Measurements from ENCODE around the gene PDF. TPM values are rescaled to one million over a fixed set of nuclear protein-coding genes. Genes with fewer than 3 reads are reported as not detected.

Gene PDF
- total RNA-seq: 10 to 100 TPM; 11.8 TPM
- polyA plus RNA-seq: 10 to 100 TPM; 12.6 to 18.0 TPM

- no peaks in the 10 kb centered on the region for H3K27me3 Mint-ChIP-seq
- ChIA-PET CTCF (ENCODE audit: partially characterized antibody) (interaction anchor here (1.1 to 1.6 kb wide), 2 partner anchors 11 to 12 kb away, joined by 3 read pairs; no protein-coding TSS in a partner anchor), POLR2A (ENCODE audit: partially characterized antibody) (interaction anchor here (1.0 to 6.3 kb wide), 11 partner anchors 9 to 424 kb away, joined by 3 to 116 read pairs (median 5); partner anchors contain the start of genes CHTF8, COG8, NIP7 and NOB1)
- intact Hi-C loops (cut with micrococcal nuclease): loop anchor here (1.0 to 10.0 kb wide), 3 partner anchors 9 to 94 kb away; partner anchors contain the start of genes COG8, CYB5B, NIP7 and VPS4A
- peak; percentile 72 to 82 (median 78) for DNase-seq
- Histone ChIP-seq H3K4me1 (ENCODE audit: insufficient read depth, low read length) (peaks cover 49% of the 10 kb centered on the region), H3K4me3 (ENCODE audit: low read length in 2 of 2) (peak within 1 kb of the TSS; percentile 36 to 73), H3K36me3 (ENCODE audit: insufficient read depth, low read length) (peaks cover 28% of the 10 kb centered on the region), H3K9me3 (ENCODE audit: control insufficient read depth in 1 of 2, low read length in 2 of 2) (no peaks in the 10 kb centered on the region), H3K27ac (ENCODE audit: low read depth, low read length) (peak within 1 kb of the TSS; percentile 83), H3K27me3 (ENCODE audit: insufficient read depth, low read length) (no peaks in the 10 kb centered on the region)
- H3K4me1 Mint-ChIP-seq: peaks cover 27 to 58% (median 43%) of the 10 kb centered on the region in 4 donors
- H3K4me3 Mint-ChIP-seq: peak within 1 kb of the TSS; percentile 77 to 87 (median 82)
- H3K9me3 Mint-ChIP-seq: no peaks in the 10 kb centered on the region
- peaks cover 15 to 39% of the 10 kb centered on the region in 2 donors for H3K36me3 Mint-ChIP-seq
- H3K27ac Mint-ChIP-seq: peak within 1 kb of the TSS; percentile 49 to 90 (median 88)
Observed at GRCh38 chr16:69330286-69331109, at the start of gene PDF. Gene PDF (minus strand): TSS chr16:69330588. CDS start chr16:69330570, 18 bp downstream.

GRCh38 chr16:69378760-69379159 is 48.4 kb upstream of the PDF start:
- H3K9me3 ChIP-seq (ENCODE audit: control insufficient read depth in 1 of 2, low read length in 2 of 2): no peaks in the 10 kb centered on the region
- no peaks in the 10 kb centered on the region for H3K27me3 ChIP-seq (ENCODE audit: insufficient read depth, low read length)
- peaks cover 17% of the 10 kb centered on the region for H3K4me1 ChIP-seq (ENCODE audit: insufficient read depth, low read length)
- Mint-ChIP-seq H3K27me3 (no peaks in the 10 kb centered on the region), H3K36me3 (peaks cover 27 to 55% of the 10 kb centered on the region in 2 donors), H3K4me1 (peaks cover 17 to 33% (median 23%) of the 10 kb centered on the region in 4 donors), H3K4me3 (no peak overlapping the region), H3K27ac (peak overlapping the region; percentile 37 to 79 (median 68)), H3K9me3 (no peaks in the 10 kb centered on the region)
- H3K4me3 ChIP-seq (ENCODE audit: low read length in 2 of 2): no peak overlapping the region
- ChIA-PET CTCF (ENCODE audit: partially characterized antibody) (no interaction called here), POLR2A (ENCODE audit: partially characterized antibody) (no interaction called here)
- no peak for DNase-seq
- H3K27ac ChIP-seq (ENCODE audit: low read depth, low read length): no peak overlapping the region
- intact Hi-C loops (cut with micrococcal nuclease): no loop called here
- peaks cover 40% of the 10 kb centered on the region for H3K36me3 ChIP-seq (ENCODE audit: insufficient read depth, low read length)

GRCh38 chr16:69378036-69378435 is 47.6 kb upstream of the PDF start:
- peaks cover 33% of the 10 kb centered on the region for H3K36me3 ChIP-seq (ENCODE audit: insufficient read depth, low read length)
- intact Hi-C loops (cut with micrococcal nuclease): no loop called here
- Mint-ChIP-seq H3K27me3 (no peaks in the 10 kb centered on the region), H3K27ac (peak overlapping the region in 4 of 7 donors; percentile 50 to 89 (median 72)), H3K9me3 (no peaks in the 10 kb centered on the region), H3K36me3 (peaks cover 27 to 55% of the 10 kb centered on the region in 2 donors), H3K4me3 (no peak overlapping the region), H3K4me1 (peaks cover 15 to 33% (median 20%) of the 10 kb centered on the region in 4 donors)
- ChIA-PET CTCF (ENCODE audit: partially characterized antibody) (no interaction called here), POLR2A (ENCODE audit: partially characterized antibody) (no interaction called here)
- DNase-seq: no peak
- H3K4me1 ChIP-seq (ENCODE audit: insufficient read depth, low read length): peaks cover 10% of the 10 kb centered on the region
- no peaks in the 10 kb centered on the region for H3K27me3 ChIP-seq (ENCODE audit: insufficient read depth, low read length)
- H3K9me3 ChIP-seq (ENCODE audit: control insufficient read depth in 1 of 2, low read length in 2 of 2): no peaks in the 10 kb centered on the region
- H3K27ac ChIP-seq (ENCODE audit: low read depth, low read length): no peak overlapping the region
- no peak overlapping the region for H3K4me3 ChIP-seq (ENCODE audit: low read length in 2 of 2)

- POLR2A ChIA-PET (ENCODE audit: partially characterized antibody): interaction anchor here (0.5 to 1.2 kb wide), 2 partner anchors 9 to 19 kb away, joined by 3 read pairs; no protein-coding TSS in a partner anchor
- H3K4me3 ChIP-seq (ENCODE audit: low read length in 2 of 2): no peak overlapping the region
- H3K27me3 ChIP-seq (ENCODE audit: insufficient read depth, low read length): no peaks in the 10 kb centered on the region
- no peak overlapping the region for H3K4me3 Mint-ChIP-seq
- peaks cover 11 to 22% (median 19%) of the 10 kb centered on the region in 4 donors for H3K4me1 Mint-ChIP-seq
- H3K4me1 ChIP-seq (ENCODE audit: insufficient read depth, low read length): peaks cover 8% of the 10 kb centered on the region
- no peaks in the 10 kb centered on the region for H3K9me3 ChIP-seq (ENCODE audit: control insufficient read depth in 1 of 2, low read length in 2 of 2)
- H3K27me3 Mint-ChIP-seq: no peaks in the 10 kb centered on the region
- H3K36me3 ChIP-seq (ENCODE audit: insufficient read depth, low read length): peaks cover 19% of the 10 kb centered on the region
- no peaks in the 10 kb centered on the region for H3K9me3 Mint-ChIP-seq
- CTCF ChIA-PET (ENCODE audit: partially characterized antibody): no interaction called here
- H3K36me3 Mint-ChIP-seq: peaks cover 28 to 56% of the 10 kb centered on the region in 2 donors
- intact Hi-C loops (cut with micrococcal nuclease): no loop called here
- DNase-seq: no peak
- H3K27ac ChIP-seq (ENCODE audit: low read depth, low read length): no peak overlapping the region
- peak overlapping the region in 1 of 7 donors; percentile 25 for H3K27ac Mint-ChIP-seq
Observed at GRCh38 chr16:69376393-69377059, 46.1 kb upstream of the PDF start.

GRCh38 chr16:69373019-69373418 is 42.6 kb upstream of the PDF start:
- Mint-ChIP-seq H3K27ac (peak overlapping the region in 3 of 7 donors; percentile 57 to 72 (median 59)), H3K36me3 (peaks cover 32 to 57% of the 10 kb centered on the region in 2 donors), H3K4me3 (no peak overlapping the region), H3K4me1 (peaks cover 10 to 15% (median 13%) of the 10 kb centered on the region in 4 donors), H3K9me3 (no peaks in the 10 kb centered on the region), H3K27me3 (no peaks in the 10 kb centered on the region)
- Histone ChIP-seq H3K4me3 (ENCODE audit: low read length in 2 of 2) (no peak overlapping the region), H3K9me3 (ENCODE audit: control insufficient read depth in 1 of 2, low read length in 2 of 2) (no peaks in the 10 kb centered on the region), H3K4me1 (ENCODE audit: insufficient read depth, low read length) (no peaks in the 10 kb centered on the region), H3K36me3 (ENCODE audit: insufficient read depth, low read length) (peaks cover 26% of the 10 kb centered on the region), H3K27ac (ENCODE audit: low read depth, low read length) (no peak overlapping the region), H3K27me3 (ENCODE audit: insufficient read depth, low read length) (no peaks in the 10 kb centered on the region)
- POLR2A ChIA-PET (ENCODE audit: partially characterized antibody): no interaction called here
- no peak for DNase-seq
- intact Hi-C loops (cut with micrococcal nuclease): no loop called here
- CTCF ChIA-PET (ENCODE audit: partially characterized antibody): interaction anchor here (0.7 kb wide), 1 partner anchor 23 kb away, joined by 3 read pairs; no protein-coding TSS in a partner anchor

- POLR2A ChIA-PET (ENCODE audit: partially characterized antibody): no interaction called here
- peaks cover 38% of the 10 kb centered on the region for H3K36me3 ChIP-seq (ENCODE audit: insufficient read depth, low read length)
- no peak overlapping the region for H3K27ac Mint-ChIP-seq
Observed at GRCh38 chr16:69371564-69371963, 41.2 kb upstream of the PDF start.

GRCh38 chr16:69368866-69369265 is 38.5 kb upstream of the PDF start:
- no peaks in the 10 kb centered on the region for H3K9me3 Mint-ChIP-seq
- no peaks in the 10 kb centered on the region for H3K27me3 Mint-ChIP-seq
- H3K27me3 ChIP-seq (ENCODE audit: insufficient read depth, low read length): no peaks in the 10 kb centered on the region
- H3K27ac ChIP-seq (ENCODE audit: low read depth, low read length): no peak overlapping the region
- no peak overlapping the region for H3K27ac Mint-ChIP-seq
- H3K9me3 ChIP-seq (ENCODE audit: control insufficient read depth in 1 of 2, low read length in 2 of 2): no peaks in the 10 kb centered on the region
- intact Hi-C loops (cut with micrococcal nuclease): no loop called here
- no peaks in the 10 kb centered on the region for H3K4me1 ChIP-seq (ENCODE audit: insufficient read depth, low read length)
- no peak overlapping the region for H3K4me3 ChIP-seq (ENCODE audit: low read length in 2 of 2)
- H3K4me3 Mint-ChIP-seq: no peak overlapping the region
- CTCF ChIA-PET (ENCODE audit: partially characterized antibody): no interaction called here
- H3K4me1 Mint-ChIP-seq: peaks cover 6 to 20% (median 12%) of the 10 kb centered on the region in 4 donors
- POLR2A ChIA-PET (ENCODE audit: partially characterized antibody): no interaction called here
- H3K36me3 ChIP-seq (ENCODE audit: insufficient read depth, low read length): peaks cover 48% of the 10 kb centered on the region
- no peak for DNase-seq
- H3K36me3 Mint-ChIP-seq: peaks cover 46 to 77% of the 10 kb centered on the region in 2 donors

More at GRCh38 chr16:69371564-69371963, 41.2 kb upstream of the PDF start:
- H3K4me3 ChIP-seq (ENCODE audit: low read length in 2 of 2): no peak overlapping the region
- H3K9me3 Mint-ChIP-seq: no peaks in the 10 kb centered on the region
- CTCF ChIA-PET (ENCODE audit: partially characterized antibody): no interaction called here
- no peak overlapping the region for H3K27ac ChIP-seq (ENCODE audit: low read depth, low read length)
- H3K27me3 Mint-ChIP-seq: no peaks in the 10 kb centered on the region
- H3K9me3 ChIP-seq (ENCODE audit: control insufficient read depth in 1 of 2, low read length in 2 of 2): no peaks in the 10 kb centered on the region
- no peaks in the 10 kb centered on the region for H3K27me3 ChIP-seq (ENCODE audit: insufficient read depth, low read length)
- intact Hi-C loops (cut with micrococcal nuclease): no loop called here
- H3K4me1 Mint-ChIP-seq: peaks cover 7 to 17% (median 11%) of the 10 kb centered on the region in 4 donors
- no peak for DNase-seq
- no peaks in the 10 kb centered on the region for H3K4me1 ChIP-seq (ENCODE audit: insufficient read depth, low read length)
- peaks cover 37 to 64% of the 10 kb centered on the region in 2 donors for H3K36me3 Mint-ChIP-seq
- no peak overlapping the region for H3K4me3 Mint-ChIP-seq
